Measurements from ENCODE around the gene UST.

Gene UST

GRCh38 chr6:148962854-148963515 lies 216.2 kb downstream of the UST start:
- Histone ChIP-seq H3K4me1 (ENCODE audit: low read depth, poor library complexity, severe bottlenecking) (peaks cover 8% of the 10 kb centered on the region), H3K79me2 (ENCODE audit: insufficient read depth, low read depth) (no peaks in the 10 kb centered on the region), H4K20me1 (ENCODE audit: insufficient read depth) (no peaks in the 10 kb centered on the region), H3K36me3 (ENCODE audit: insufficient read depth) (no peaks in the 10 kb centered on the region), H3K9ac (no peak overlapping the region), H3K27ac (no peak overlapping the region), H3K27me3 (ENCODE audit: insufficient read depth, low read depth) (no peaks in the 10 kb centered on the region), H3K4me2 (no peak overlapping the region), H2AFZ (ENCODE audit: low read depth) (no peak overlapping the region), H3K4me3 (IDR thresholded peaks at IDR 0.05; ENCODE audit: insufficient read depth, low read depth, low read length) (no peak overlapping the region)
- no peak for TF ChIP-seq CTCF (conservative IDR thresholded peaks at IDR 0.05; ENCODE audit: low read depth, low read length)

- Histone ChIP-seq H3K4me3 (IDR thresholded peaks at IDR 0.05; ENCODE audit: insufficient read depth, low read depth, low read length) (no peak overlapping the region), H3K9ac (no peak overlapping the region), H3K27me3 (ENCODE audit: insufficient read depth, low read depth) (peaks cover 4% of the 10 kb centered on the region; the same call in 1 of the 2 replicates), H3K4me2 (no peak overlapping the region), H2AFZ (ENCODE audit: low read depth) (no peak overlapping the region), H3K36me3 (ENCODE audit: insufficient read depth) (no peaks in the 10 kb centered on the region), H3K27ac (no peak overlapping the region), H3K4me1 (ENCODE audit: low read depth, poor library complexity, severe bottlenecking) (peaks cover 2% of the 10 kb centered on the region), H4K20me1 (ENCODE audit: insufficient read depth) (no peaks in the 10 kb centered on the region), H3K79me2 (ENCODE audit: insufficient read depth, low read depth) (no peaks in the 10 kb centered on the region)
- no peak for TF ChIP-seq CTCF (conservative IDR thresholded peaks at IDR 0.05; ENCODE audit: low read depth, low read length)
These were observed 216.9 kb downstream of the UST start for GRCh38 chr6:148963738-148964137.

DNA sequence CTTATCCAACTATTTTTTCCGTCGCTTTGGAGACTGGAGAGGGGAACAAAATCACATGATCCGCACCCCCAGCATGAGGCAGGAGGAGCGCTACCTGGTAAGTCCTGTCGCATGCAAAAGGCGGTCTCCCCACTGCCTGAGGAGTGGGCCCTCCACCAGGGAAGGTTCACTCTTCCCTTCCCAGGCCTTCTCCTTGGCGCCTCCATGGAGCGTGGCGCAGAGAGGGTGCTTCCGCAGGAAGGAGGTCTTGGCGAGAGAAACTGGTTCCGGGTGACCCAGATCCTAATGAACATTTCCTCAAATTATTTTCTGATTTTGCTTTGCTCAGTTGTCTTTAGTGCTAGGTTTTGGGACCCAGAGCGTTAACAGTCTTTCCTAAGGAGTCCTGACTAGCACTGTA lies 217.6 kb downstream of the UST start:
- no peaks in the 10 kb centered on the region for H3K36me3 ChIP-seq (ENCODE audit: insufficient read depth)
- H3K27ac ChIP-seq = no peak overlapping the region
- H3K4me3 ChIP-seq (IDR thresholded peaks at IDR 0.05; ENCODE audit: insufficient read depth, low read depth, low read length) = no peak overlapping the region
- H3K27me3 ChIP-seq (ENCODE audit: insufficient read depth, low read depth) = peaks cover 8% of the 10 kb centered on the region; the same call in 1 of the 2 replicates
- no peaks in the 10 kb centered on the region for H3K4me1 ChIP-seq (ENCODE audit: low read depth, poor library complexity, severe bottlenecking)
- H3K9ac ChIP-seq = no peak overlapping the region
- H4K20me1 ChIP-seq (ENCODE audit: insufficient read depth) = no peaks in the 10 kb centered on the region
- no peak overlapping the region for H3K4me2 ChIP-seq
- H2AFZ ChIP-seq (ENCODE audit: low read depth) = no peak overlapping the region
- H3K79me2 ChIP-seq (ENCODE audit: insufficient read depth, low read depth) = no peaks in the 10 kb centered on the region
- TF ChIP-seq CTCF (conservative IDR thresholded peaks at IDR 0.05; ENCODE audit: low read depth, low read length) = no peak

DNA sequence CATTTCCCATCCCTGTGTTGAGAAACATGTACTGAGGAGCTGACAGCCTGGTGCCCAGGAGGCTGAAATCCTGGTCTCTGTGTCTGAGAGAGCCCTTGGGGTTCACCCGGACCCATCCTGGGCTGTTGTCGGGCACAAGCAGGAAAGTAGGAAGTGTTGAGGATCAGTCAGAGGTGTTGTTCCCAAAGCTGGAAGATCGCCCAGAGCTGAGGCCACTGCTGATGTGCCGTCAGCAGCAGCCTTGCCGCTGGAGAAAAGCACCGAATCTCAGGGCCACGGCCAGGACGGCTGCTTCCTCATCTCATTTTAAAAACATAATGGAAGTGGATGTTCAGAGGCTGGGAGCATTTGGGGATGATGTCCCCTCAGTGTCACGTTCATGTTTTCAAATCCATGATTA lies 218.5 kb downstream of the UST start:
- H3K4me2 ChIP-seq = no peak overlapping the region
- no peak overlapping the region for H3K9ac ChIP-seq
- peaks cover 8% of the 10 kb centered on the region; the same call in 1 of the 2 replicates for H3K27me3 ChIP-seq (ENCODE audit: insufficient read depth, low read depth)
- H3K4me3 ChIP-seq (IDR thresholded peaks at IDR 0.05; ENCODE audit: insufficient read depth, low read depth, low read length) = no peak overlapping the region
- no peak overlapping the region for H2AFZ ChIP-seq (ENCODE audit: low read depth)
- no peaks in the 10 kb centered on the region for H4K20me1 ChIP-seq (ENCODE audit: insufficient read depth)
- H3K27ac ChIP-seq = no peak overlapping the region
- no peaks in the 10 kb centered on the region for H3K79me2 ChIP-seq (ENCODE audit: insufficient read depth, low read depth)
- H3K4me1 ChIP-seq (ENCODE audit: low read depth, poor library complexity, severe bottlenecking) = no peaks in the 10 kb centered on the region
- no peaks in the 10 kb centered on the region for H3K36me3 ChIP-seq (ENCODE audit: insufficient read depth)
- TF ChIP-seq CTCF (conservative IDR thresholded peaks at IDR 0.05; ENCODE audit: low read depth, low read length) = no peak

Data from KMS-11 (cell line).